ENCODE measurements around the gene DSPP.
"Not testable (repeated sequence)": the region's sequence is repeated elsewhere in the genome, so short reads cannot be mapped to it uniquely, and the experiment has no call there.

The DSPP gene

DNA sequence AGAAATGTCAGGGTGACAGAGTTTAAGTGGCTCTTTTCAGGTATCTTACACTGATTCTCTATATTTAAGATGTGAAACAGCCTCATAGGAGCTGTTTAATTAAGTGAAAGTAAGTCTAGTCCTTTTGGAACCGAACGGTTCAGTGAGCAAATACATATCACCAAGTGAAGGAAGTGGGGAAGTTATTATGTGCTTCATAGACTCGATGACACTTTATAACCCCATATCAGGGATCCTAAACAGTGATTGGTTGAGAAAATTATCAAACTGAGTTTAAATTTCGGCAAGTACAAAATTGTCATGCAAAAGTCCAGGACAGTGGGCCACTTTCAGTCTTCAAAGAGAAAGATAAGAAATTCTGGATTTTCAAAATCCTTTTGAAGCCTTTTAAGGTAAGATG, at the start of gene DSPP:
DSPP (plus strand) TSS at position 301 of the 400 bp plus-strand sequence. CDS start 2,380 bp downstream, outside the sequence.
- no peak for DNase-seq

DNA sequence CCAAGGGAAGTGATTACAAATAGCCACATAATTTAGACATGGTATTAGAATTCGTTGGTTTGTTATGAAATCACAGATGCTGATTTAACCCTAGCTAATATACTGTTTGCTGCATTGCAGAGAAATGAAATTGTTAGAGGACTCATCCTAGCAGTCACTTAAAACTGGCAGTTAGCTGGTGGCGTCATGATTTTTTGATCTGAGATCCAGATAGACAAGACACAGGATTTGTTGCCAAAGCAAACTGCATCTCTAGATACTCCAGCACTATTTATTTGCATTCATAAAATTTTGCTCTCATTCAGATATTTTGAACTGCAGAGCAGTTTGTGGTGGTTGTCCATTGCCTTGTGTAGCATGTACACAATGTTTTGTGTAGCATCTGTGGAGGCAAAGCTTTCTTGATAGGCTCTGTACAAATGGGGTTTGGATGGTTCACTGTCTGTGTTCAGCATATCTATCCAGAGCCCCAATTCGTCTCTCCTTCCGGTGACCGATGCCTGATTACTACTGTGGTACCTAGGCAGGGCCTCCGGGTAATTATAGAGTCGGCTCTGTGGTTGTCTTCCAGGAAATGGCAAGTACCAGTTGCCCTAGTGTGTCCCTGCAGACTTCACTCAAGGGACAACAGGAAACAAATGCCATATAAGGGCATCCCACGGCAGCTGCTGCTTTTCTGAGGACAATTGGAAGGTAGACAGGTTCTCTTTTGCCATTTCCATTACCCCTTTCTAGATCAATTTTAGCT, 49.1 kb upstream of the DSPP start:
- no peak for DNase-seq

DNA sequence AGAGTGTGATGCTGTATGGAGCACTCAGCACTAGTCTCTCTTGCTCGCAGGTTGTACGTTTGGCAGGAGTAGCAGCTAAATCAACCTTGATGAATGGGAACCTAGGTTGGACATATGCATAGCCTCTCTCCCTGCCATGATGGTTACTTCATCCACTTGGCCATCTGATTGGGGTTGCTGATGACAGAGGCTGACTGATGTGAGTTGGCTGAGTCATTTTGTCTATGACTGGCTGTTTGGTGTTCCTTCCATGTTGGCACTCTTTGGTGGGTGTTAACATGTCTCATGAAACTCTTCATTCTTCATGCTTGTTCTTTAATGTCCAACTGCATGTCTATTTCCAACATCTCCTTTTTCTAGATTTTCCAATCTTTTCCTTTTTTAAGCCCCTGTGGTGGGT, 47.5 kb upstream of the DSPP start:
- DNase-seq = no peak

DNA sequence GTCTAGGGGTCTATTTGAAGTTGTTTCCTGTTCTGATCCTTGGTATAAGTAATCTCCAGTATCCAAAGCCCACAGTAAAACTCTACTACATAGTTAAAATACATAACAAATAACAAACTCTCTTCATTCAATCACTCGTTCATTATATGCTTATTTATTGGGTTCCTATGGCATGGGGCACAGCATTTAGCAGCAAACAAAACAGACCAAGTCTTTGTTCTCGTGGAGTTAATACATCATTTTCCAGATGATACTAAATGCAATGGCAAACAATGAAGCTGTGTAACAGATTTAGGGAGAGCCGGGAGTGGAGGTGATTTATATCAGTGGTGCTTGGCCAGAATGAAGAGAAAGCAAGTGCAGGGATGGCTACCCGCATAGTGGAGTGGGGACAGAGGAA, 42.6 kb upstream of the DSPP start:
- DNase-seq = no peak

DNA sequence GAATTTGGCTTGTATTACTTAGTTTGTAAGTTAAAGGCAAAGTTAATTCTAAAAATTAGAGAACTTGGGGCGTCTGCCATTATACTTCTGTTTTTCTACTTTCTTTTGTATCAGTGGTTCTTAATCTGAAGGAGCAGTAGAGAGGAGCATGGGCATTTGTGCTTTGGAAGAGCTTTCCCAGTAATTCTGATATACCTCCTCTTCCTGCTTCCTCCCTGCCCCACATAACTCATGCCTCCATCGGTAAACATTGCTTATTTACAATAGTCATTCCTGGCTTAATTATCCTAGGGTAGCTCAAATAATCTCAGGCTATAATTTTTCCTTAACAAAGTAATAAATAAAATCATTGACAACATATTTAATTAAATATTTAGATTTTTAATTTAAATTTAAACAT, 42.1 kb upstream of the DSPP start:
- no peak for DNase-seq

DNA sequence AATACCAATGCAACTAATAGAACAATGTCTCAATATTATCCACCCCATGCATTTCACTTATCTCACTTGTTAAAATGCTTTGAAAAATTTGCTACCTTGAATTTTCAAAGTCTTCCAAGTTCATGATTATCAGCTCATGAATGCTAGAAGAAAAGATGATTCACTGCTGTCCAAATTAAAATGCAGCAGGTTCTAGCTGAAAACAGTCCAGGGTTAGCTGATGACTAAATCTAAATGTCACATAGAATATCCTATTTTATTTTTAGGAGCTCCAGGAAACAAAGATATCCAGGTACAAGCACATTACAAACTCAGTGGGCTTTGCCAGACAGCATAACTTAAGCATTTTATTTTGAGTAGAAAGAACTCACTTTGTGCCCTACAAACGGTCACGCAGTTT, 41.1 kb upstream of the DSPP start:
- no peak for DNase-seq

DNA sequence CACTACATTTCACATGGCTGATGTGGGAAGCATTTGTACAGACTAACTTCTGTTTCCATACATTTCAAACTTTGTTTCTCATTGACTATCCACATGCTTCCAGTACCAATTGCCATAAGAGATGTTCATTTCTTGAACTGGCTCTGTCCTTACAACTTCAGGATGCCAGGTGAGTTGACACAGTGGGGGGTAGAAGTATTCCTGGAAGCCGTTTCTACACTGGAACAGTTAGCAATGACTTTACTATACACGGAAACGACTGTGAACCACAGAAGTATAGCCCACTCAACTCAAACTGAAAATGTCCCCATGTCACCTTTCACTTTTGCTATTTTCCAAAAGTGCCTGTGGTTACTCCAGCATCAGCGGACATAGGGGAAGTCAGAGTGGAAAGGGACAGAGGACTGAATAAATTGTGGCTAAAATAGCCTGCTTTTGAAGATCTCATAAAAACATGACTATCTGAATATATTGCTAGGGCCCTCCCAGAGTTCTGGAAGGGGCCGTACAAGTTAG, 38.0 kb upstream of the DSPP start:
- DNase-seq = no peak

DNA sequence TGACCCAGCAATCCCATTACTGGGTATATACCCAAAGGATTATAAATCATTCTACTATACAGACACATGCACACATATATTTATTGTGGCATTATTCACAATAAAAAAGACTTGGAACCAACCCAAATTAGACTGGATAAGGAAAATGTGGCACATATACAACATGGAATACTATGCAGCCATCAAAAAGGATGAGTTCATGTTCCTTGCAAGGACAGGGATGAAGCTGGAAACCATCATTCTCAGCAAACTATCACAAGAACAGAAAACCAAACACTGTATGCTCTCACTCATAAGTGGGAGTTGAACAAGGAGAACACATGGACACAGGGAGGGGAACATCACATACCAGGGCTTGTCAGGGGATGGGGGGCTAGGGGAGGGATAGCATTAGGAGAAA, 34.0 kb upstream of the DSPP start:
- not testable (repeated sequence) for DNase-seq

DNA sequence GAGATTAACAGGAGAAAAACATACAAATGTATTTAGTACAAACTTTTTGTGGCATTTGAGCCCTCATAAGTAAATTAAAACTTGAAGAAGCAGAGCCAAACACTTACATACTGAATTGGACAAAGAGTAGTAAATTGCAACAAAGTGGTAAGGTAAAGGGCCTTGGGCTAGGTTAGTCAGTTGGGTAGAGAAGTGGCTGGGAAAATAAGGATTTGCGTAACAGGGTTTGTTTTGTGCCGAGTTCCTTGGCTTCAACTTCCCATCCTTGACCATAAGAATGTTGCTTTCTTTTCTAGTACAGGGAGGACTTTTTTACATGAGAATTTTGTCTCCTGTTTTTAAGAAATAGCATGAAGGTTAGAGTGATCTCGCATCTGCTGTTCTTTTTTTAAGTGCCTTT, 33.3 kb upstream of the DSPP start:
- no peak for DNase-seq

DNA sequence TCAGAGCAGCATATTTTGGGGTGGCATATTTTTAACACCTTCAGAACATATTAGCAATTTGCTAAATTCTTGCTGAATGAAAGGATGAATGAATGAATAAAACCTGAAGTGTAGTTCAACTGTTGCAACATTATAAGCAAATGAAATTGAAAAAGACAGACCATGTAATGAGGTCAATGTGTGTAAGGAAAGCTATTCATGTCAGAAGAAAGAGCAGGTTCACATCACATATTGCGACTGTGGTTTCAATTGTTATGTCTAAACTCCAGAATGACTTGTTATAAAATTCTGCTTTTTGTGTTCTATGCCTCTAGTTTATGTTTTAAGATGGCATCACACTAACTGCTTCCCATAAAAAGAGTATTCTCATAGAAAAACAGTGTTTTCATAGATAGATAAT, 32.9 kb upstream of the DSPP start:
- DNase-seq = no peak

DNA sequence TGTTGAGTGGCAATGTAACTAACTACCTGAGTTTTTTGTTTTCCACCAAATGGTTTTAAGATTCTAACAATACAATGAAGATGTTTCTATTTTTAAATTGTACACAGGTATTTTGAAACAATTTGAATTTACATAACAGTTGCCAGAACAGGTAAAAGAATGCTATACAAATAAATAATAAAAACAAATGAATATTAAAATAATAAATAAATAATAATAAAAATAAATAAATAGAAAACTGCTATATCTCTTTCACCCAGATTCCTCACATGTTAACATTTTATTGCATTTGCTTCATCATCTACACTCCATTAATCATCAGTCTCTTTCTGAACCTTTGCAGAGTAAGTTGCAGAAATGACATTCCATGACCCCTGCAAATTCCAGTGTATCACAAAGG, 32.3 kb upstream of the DSPP start:
- no peak for DNase-seq

DNA sequence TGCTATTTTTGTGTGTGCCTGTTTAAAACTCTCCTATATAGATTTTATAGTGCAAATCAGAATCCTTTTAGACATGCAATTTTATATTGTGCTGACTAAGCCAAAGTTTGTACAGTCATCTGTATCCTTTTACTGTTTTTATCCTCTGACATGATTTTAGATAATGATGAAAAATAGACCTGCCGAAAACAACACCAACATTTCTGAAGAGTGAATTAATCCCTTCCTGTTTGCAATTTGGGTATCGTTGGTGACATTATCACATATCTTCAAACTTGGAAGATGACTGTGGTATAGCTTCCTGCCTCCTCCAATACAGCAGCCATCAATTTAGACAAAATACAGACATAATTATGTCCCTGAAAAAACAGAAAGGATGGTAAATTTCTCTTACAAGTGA, 28.9 kb upstream of the DSPP start:
- no peak for DNase-seq

DNA sequence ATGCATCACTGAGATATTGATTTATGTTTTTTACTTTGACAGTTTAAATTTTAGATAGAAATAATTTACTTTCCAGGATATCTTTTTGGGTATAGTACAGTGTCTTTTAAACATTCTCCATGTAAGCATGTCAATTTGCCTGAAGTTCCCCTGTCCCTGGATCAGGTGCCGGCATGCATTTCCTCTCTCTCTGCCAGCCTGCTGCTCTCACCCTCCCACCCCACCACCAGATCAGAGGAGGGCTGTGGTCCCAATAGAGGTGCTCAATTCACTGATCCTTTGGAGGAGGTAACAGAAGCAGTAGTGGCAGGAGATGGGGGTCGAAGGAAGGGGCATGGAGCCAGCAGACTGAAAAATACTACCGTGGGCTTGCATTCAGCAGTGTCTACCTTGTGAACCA, 28.3 kb upstream of the DSPP start:
- no peak for DNase-seq

DNA sequence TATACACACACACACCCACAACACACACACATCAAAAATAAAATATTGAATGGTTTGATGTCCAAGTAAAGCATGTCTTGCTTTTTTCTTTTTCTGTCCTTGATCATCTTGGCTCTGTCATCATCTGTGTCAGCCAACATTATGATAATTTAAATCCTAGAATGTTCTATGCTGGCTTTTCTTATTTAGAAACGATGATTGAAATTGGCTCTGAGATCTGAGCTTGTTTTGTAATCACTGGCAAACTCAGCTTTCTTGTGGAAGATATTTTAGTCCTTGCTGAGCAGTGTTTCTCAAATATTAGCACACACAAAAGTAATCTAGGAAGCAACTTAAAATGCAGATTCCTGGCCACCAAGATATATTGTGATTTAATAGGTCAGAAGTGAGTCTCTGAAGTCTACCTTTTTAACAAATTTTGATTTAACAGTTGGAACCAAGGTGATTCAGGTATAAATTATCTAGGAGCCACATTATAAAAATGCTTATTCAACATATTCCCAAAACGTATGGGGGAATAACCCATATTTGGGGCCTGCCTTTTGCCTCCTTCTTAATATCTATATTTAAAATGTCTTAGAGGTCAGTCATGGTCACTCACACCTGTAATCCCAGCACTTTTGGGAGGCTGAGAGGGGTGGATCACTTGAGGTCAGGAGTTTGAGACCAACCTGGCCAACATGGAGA, 24.0 kb upstream of the DSPP start:
- DNase-seq = no peak

DNA sequence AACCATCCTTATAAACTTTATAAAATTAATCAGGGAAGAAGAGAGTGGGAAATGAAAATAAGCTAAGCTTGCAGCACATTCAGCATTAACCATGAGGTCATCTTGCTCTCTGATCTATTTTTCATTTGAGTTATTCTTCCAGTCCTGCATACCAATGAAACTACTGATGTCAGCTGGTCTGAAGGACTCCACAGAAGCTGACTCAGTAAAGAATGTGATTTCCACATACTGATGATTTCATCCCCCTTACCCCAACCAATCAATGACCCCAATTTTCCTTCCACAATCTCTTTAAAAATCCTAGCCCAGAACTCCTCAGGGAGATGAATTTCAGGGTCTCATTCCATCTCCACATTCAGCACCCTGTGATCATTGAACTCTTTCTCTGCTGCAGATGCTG, 18.8 kb upstream of the DSPP start:
- no peak for DNase-seq

DNA sequence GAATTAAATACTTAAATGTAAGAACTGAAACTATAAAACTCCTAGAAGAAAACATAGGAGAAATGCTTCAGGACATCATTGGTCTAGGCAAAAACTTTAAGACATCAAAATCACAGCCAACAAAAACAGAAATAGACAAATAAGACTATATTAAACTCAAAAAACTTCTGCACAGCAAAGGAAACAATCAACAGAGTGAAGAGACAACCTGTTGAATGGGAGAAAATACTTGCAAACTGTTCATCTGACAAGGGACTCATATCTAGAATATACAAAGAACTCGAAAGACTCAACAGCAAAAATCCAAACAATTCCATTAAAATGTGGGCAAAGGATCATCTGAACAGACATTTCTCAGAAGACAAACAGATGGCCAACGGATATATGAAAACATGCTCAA, 16.2 kb upstream of the DSPP start:
- no peak for DNase-seq

DNA sequence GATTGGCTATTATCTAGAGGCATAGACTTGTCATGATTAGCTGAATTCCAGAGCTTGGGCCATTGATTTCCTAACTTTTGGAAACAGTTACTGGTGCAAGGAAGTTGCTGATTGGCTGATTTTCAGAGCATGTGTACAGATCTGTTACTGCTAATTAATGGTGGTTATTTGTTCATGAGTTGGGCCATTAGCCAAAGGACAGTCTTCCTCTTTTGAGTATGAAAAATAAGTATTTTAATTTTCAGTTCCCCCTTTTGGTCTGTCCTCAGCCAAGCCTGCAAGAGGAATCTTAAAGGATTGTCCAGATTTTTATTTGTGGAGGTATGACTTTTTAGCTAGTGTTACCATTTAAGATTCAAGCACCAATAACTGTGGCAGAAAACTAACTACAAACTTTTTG, 7.0 kb upstream of the DSPP start:
- no peak for DNase-seq

DNA sequence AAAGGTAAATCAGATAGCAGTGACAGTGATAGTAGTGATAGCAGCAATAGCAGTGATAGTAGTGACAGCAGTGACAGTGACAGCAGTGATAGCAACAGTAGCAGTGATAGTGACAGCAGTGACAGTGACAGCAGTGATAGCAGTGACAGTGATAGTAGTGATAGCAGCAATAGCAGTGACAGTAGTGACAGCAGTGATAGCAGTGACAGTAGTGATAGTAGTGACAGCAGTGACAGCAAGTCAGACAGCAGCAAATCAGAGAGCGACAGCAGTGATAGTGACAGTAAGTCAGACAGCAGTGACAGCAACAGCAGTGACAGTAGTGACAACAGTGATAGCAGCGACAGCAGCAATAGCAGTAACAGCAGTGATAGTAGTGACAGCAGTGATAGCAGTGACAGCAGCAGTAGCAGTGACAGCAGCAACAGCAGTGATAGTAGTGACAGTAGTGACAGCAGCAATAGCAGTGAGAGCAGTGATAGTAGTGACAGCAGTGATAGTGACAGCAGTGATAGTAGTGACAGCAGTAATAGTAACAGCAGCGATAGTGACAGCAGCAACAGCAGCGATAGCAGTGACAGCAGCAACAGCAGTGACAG, 6.1 kb downstream of the DSPP start:
- no peak for DNase-seq

DNA sequence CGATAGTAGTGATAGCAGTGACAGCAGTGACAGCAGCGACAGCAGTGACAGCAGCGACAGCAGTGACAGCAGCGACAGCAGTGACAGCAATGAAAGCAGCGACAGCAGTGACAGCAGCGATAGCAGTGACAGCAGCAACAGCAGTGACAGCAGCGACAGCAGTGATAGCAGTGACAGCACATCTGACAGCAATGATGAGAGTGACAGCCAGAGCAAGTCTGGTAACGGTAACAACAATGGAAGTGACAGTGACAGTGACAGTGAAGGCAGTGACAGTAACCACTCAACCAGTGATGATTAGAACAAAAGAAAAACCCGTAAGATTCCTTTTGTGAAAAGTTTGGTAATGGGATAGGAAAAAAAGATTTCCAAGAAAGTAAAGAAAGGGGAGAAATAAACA, 7.9 kb downstream of the DSPP start:
- DNase-seq = no peak

DNA sequence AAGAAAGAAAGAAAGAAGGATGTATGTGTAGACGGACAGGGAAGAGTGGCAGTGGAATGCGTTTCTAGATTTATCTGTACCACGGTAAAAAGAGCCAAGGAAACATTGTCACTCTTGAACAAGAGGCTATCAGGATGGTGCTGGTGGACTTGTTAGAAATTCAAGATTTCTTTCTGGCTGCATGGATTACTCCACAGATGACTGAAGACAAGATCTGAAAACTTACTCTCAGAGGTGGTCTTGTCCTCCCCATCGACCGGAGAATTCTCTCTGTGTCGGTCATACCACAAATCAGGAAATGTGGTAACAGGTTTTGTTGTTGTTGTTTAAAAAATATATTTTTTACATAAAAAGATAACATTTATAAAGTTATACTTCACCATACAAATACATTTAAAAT, 11.8 kb downstream of the DSPP start:
- DNase-seq = no peak

DNA sequence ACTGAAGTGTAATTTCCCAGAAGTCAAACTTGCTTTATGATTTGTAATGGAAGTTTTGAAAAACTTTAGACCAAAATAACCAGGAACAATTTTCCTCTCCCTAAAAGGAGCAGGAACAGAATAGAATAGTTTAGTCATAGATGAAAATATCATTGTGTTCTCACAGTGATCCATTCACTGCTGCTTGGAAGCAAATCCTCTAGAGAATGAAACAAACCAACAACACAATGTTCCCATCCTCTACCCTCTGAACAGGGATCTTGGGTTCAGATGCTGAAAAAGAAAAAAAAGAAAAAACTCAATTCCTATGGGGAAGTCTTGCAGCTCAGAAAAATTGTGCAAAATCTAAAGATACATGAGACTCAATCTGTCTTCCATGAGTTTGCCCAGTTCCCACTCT, 12.2 kb downstream of the DSPP start:
- no peak for DNase-seq

DNA sequence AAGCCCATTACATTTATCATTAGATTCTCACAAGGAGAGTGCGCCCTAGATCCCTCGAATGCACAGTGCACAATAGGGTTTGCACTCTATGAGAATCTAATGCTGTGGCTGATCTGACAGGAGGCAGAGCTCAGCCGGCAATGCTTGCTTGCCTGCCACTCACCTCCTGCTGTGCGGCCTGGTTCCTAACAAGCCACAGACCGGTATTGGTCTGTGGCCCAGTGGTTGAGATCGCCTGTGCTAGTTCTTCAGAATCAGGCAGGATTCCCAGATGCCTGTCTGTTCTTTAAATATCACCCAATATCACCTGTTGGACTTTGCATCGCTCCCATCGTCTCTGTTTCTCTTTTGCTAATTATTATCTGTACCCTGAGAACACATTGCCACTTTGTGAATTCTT, 14.0 kb downstream of the DSPP start:
- DNase-seq = no peak

DNA sequence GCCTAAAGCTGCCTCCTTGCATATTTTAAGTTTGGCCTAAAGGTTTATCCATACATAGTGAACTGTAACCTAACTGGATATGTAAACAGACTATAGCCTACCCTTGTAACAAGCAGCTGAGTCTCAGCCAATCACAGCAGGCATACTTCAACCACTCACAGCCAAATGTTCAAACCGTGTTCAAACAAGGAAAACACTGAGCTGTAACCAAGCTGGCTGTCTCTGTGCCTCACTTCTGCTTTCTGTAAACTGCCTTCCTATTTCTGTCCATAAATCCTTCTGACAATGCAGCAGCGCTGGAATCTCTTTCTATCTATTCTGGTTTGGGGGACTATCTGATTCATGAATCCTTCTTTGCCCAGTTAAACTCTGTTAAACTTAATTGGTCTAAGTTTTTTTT, 16.4 kb downstream of the DSPP start:
- no peak for DNase-seq

DNA sequence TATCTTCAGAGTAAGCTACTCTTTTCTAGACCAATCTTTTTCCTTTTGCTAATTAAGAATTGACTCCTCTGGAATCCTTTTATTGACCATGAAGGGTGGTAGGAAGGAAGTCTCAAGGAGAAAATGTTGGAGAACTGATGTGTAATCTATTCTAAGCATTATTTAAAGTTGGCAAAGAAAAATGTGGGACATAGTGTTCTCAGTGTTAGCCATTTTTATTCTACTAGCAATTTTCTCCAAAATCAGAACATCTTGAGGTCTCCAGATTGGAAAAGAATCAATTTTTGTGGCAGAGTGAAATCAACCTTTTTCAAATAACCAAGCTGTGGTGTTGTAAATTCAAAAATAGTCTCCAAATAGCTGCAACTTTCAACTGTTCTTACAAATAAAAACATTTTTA, 23.3 kb downstream of the DSPP start:
- DNase-seq = no peak

Data from bone marrow (tissue), 2 donors.